ENCODE results near the gene NPIPB8.
"Not testable (repeated sequence)": the region's sequence is repeated elsewhere in the genome, so short reads cannot be mapped to it uniquely, and the experiment has no call there.

NPIPB8 gene

GRCh38 chr16:28637765-28638164, at the start of gene NPIPB8:
NPIPB8 (plus strand) TSS chr16:28638065; CDS start chr16:28638361, 296 bp downstream.
- DNase-seq (ENCODE audit: low spot score): not testable (repeated sequence)

GRCh38 chr16:28589069-28589468, 48.8 kb upstream of the NPIPB8 start:
- no peak for DNase-seq (ENCODE audit: low spot score)

- no peak for DNase-seq (ENCODE audit: low spot score)
Observed at GRCh38 chr16:28589930-28590329, 47.9 kb upstream of the NPIPB8 start.

GRCh38 chr16:28590384-28591340, 47.2 kb upstream of the NPIPB8 start:
- no peak for DNase-seq (ENCODE audit: low spot score)

GRCh38 chr16:28591355-28591754, 46.5 kb upstream of the NPIPB8 start:
- DNase-seq (ENCODE audit: low spot score): no peak

GRCh38 chr16:28592511-28592910, 45.4 kb upstream of the NPIPB8 start:
- DNase-seq (ENCODE audit: low spot score): no peak

GRCh38 chr16:28592979-28593553, 44.8 kb upstream of the NPIPB8 start:
- no peak for DNase-seq (ENCODE audit: low spot score)

GRCh38 chr16:28595451-28595850, 42.4 kb upstream of the NPIPB8 start:
- DNase-seq (ENCODE audit: low spot score): not testable (repeated sequence)

- no peak for DNase-seq (ENCODE audit: low spot score)
Observed at GRCh38 chr16:28596115-28596630, 41.7 kb upstream of the NPIPB8 start.

- DNase-seq (ENCODE audit: low spot score): no peak
Observed at GRCh38 chr16:28596840-28597691, 40.8 kb upstream of the NPIPB8 start, which contains the start of gene SULT1A2. SULT1A2 (minus strand) TSS chr16:28597050; CDS start chr16:28595930, 1,120 bp downstream.

- no peak for DNase-seq (ENCODE audit: low spot score)
Observed at GRCh38 chr16:28597692-28598261, 40.1 kb upstream of the NPIPB8 start.

GRCh38 chr16:28599377-28600285, 38.2 kb upstream of the NPIPB8 start:
- not testable (repeated sequence) for DNase-seq (ENCODE audit: low spot score)

- DNase-seq (ENCODE audit: low spot score): not testable (repeated sequence)
Observed at GRCh38 chr16:28600965-28601364, 36.9 kb upstream of the NPIPB8 start.

- not testable (repeated sequence) for DNase-seq (ENCODE audit: low spot score)
Observed at GRCh38 chr16:28601589-28601988, 36.3 kb upstream of the NPIPB8 start.

- DNase-seq (ENCODE audit: low spot score): not testable (repeated sequence)
Observed at GRCh38 chr16:28602062-28602461, 35.8 kb upstream of the NPIPB8 start.

- no peak for DNase-seq (ENCODE audit: low spot score)
Observed at GRCh38 chr16:28602529-28602928, 35.3 kb upstream of the NPIPB8 start.

GRCh38 chr16:28603381-28604185, 34.3 kb upstream of the NPIPB8 start:
- DNase-seq (ENCODE audit: low spot score): no peak

GRCh38 chr16:28604186-28604565, 33.7 kb upstream of the NPIPB8 start:
- DNase-seq (ENCODE audit: low spot score): no peak

- no peak for DNase-seq (ENCODE audit: low spot score)
Observed at GRCh38 chr16:28606291-28607115, 31.4 kb upstream of the NPIPB8 start.

All from hematopoietic multipotent progenitor cell treated with erythropoietin and hydrocortisone succinate and interleukin-3 and kit ligand, for 17 days (in vitro differentiated cells).